Gastrocnemius medialis (tissue), 4 donors: ENCODE measurements around the gene CLCN3. TPM values are rescaled to one million over a fixed set of nuclear protein-coding genes. Genes with fewer than 3 reads are reported as not detected.

Experiments used
- ATAC-seq, 2 donors: fragments of 150-250 bp; one replicate each; pipeline ENCODE4 v1.9.1; 2016
- DNase-seq, 2 donors: peaks; one replicate each; pipeline ENCODE4 v3.0.0-alpha.2; 2019
- H3K27ac ChIP-seq, 4 donors: fragments of 200-600 bp; sonication (generic); 1 replicate in 1 of 4; 2 replicates in 3 of 4; pipeline ENCODE4 v1.5.1; 2016 to 2018; ENCODE audit warnings: mild to moderate bottlenecking in 2 of 4, moderate library complexity in 1 of 4
- H3K27me3 ChIP-seq, 3 donors: fragments of 200-600 bp; sonication (generic) in 2 of 3; 1 replicate in 1 of 3; 2 replicates in 2 of 3; pipeline versions ENCODE4 v1.5.1 to v1.6.0; 2016 to 2019; ENCODE audit warnings: mild to moderate bottlenecking in 1 of 3, moderate library complexity in 1 of 3
- H3K36me3 ChIP-seq, 2 donors: fragments of 200-600 bp; sonication (generic) in 1 of 2; one replicate each; pipeline ENCODE4 v1.5.1; 2017 to 2018
- H3K4me1 ChIP-seq, 2 donors: fragments of 200-600 bp; sonication (generic) in 1 of 2; one replicate each; pipeline ENCODE4 v1.5.1; 2016 to 2017; ENCODE audit warnings: mild to moderate bottlenecking in 2 of 2
- H3K4me3 ChIP-seq, 4 donors: fragments of 200-600 bp; sonication (generic) in 3 of 4; 1 replicate in 1 of 4; 2 replicates in 3 of 4; pipeline ENCODE4 v1.5.1; 2016 to 2019; ENCODE audit warnings: mild to moderate bottlenecking in 2 of 4
- H3K9me3 ChIP-seq, 3 donors: fragments of 200-600 bp; sonication (generic) in 2 of 3; 1 replicate in 1 of 3; 2 replicates in 2 of 3; pipeline ENCODE4 v1.5.1; 2016 to 2019
- POLR2A ChIP-seq, 2 donors: fragments of 450-650 bp; IDR thresholded peaks; one replicate each; pipeline ENCODE4 v1.6.1; 2017; ENCODE audit warnings: antibody characterized with exemption in 2 of 2, mild to moderate bottlenecking in 2 of 2, moderate library complexity in 2 of 2
- in situ Hi-C, 4 donors: fragments of 200-750 bp; cut with MboI; loops; one replicate each; pipeline versions ENCODE4 v1.15.0 to v1.8.0; 2017; ENCODE audit warnings: low sequenced_read_pairs in 4 of 4
- intact Hi-C: fragments of 100-400 bp; cut with DNase I; formaldehyde crosslinking; loops from one replicate; pipeline ENCODE4 v1.15.1; 2023; ENCODE audit warnings: low total_unique reads
- total RNA-seq, 4 donors: library from RNA; depleted of rRNA; stranded (reverse); fragments of >200 nt; gene quantifications; one replicate each; pipeline versions ENCODE4 v1.1.0 to v1.2.3, GENCODE V29; 2016
- TF ChIP-seq, protein P1 (sequence below), 5 experiments: fragments of 450-650 bp in 3 of 5; fragments of 200-600 bp in 2 of 5; sonication (generic) in 2 of 5; IDR thresholded peaks in 4 of 5; conservative IDR thresholded peaks in 1 of 5; 1 replicate in 4 of 5; 2 replicates in 1 of 5; pipeline ENCODE4 v1.5.1; 2016 to 2019; ENCODE audit warnings: antibody characterized with exemption in 5 of 5, mild to moderate bottlenecking in 3 of 5, moderate library complexity in 3 of 5

Gene CLCN3
- total RNA-seq, 4 donors from 2014 or later: 18.7 to 24.8 (median 20.5) TPM

DNA sequence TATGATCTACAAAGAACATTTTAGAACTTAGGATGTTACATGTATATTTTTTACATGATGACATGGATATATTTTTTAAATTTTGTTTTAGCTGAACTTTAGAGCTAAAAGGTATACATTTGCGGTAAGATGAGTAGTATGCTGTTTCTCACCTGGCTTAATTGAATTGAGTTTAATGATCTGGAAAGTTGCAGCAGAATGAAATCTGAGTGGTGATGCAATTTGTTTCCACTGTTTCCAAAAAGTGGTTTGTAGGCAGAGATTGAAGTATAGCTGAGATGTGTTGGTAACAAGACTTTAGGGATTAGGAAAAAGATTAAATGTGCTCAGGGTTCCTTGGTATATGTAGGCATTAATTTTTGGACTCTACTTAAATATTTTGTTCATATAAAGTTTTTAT lies 69.3 kb downstream of the CLCN3 start:
- Histone ChIP-seq H3K36me3 (peaks cover 0 to 16% of the 10 kb centered on the region in 2 donors), H3K27ac (no peak overlapping the region), H3K4me3 (no peak overlapping the region), H3K9me3 (no peaks in the 10 kb centered on the region), H3K4me1 (no peaks in the 10 kb centered on the region), H3K27me3 (no peaks in the 10 kb centered on the region)
- DNase-seq (no peak), ATAC-seq (no peak)
- TF ChIP-seq POLR2A (IDR thresholded peaks at IDR 0.05): no peak
- TF ChIP-seq, protein P1, sequence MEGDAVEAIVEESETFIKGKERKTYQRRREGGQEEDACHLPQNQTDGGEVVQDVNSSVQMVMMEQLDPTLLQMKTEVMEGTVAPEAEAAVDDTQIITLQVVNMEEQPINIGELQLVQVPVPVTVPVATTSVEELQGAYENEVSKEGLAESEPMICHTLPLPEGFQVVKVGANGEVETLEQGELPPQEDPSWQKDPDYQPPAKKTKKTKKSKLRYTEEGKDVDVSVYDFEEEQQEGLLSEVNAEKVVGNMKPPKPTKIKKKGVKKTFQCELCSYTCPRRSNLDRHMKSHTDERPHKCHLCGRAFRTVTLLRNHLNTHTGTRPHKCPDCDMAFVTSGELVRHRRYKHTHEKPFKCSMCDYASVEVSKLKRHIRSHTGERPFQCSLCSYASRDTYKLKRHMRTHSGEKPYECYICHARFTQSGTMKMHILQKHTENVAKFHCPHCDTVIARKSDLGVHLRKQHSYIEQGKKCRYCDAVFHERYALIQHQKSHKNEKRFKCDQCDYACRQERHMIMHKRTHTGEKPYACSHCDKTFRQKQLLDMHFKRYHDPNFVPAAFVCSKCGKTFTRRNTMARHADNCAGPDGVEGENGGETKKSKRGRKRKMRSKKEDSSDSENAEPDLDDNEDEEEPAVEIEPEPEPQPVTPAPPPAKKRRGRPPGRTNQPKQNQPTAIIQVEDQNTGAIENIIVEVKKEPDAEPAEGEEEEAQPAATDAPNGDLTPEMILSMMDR (IDR thresholded peaks at IDR 0.05 in 4 of 5, conservative IDR thresholded peaks at IDR 0.05 in 1 of 5): no peak
- intact Hi-C loops (no loop called here), in situ Hi-C loops (no loop called here)

- TF ChIP-seq, protein P1 (IDR thresholded peaks at IDR 0.05 in 4 of 5, conservative IDR thresholded peaks at IDR 0.05 in 1 of 5): no peak
- no peak for TF ChIP-seq POLR2A (IDR thresholded peaks at IDR 0.05)
- no peak overlapping the region for H3K27ac ChIP-seq
- intact Hi-C loops: no loop called here
- H3K27me3 ChIP-seq: no peaks in the 10 kb centered on the region
- ATAC-seq: no peak
- no peak for DNase-seq
- no peaks in the 10 kb centered on the region for H3K4me1 ChIP-seq
- H3K36me3 ChIP-seq: peaks cover 0 to 16% of the 10 kb centered on the region in 2 donors
- in situ Hi-C loops: no loop called here
- no peaks in the 10 kb centered on the region for H3K9me3 ChIP-seq
- no peak overlapping the region for H3K4me3 ChIP-seq
These were observed 70.4 kb downstream of the CLCN3 start for GRCh38 chr4:169690787-169691186.

DNA sequence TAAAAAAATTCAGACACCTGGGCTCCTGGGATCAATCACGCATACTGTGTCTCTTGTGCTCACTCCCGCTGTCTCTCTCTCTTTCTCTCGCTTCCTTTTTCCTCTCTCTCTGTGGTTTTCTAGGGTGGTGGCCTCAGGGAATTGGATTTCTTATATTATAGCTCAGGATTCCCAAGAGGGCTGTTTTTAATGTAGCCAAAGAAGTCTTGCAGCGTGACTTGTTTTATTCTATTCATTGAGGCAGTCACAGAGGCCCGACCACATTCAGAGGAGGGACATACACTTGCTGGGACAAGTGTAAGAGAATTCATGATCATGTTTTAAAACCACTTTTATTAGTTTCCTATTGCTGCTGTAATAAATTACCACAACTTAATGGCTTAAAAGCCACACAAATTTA lies 78.0 kb downstream of the CLCN3 start:
- ATAC-seq (no peak), DNase-seq (no peak)
- in situ Hi-C loops: no loop called here
- TF ChIP-seq, protein P1 (IDR thresholded peaks at IDR 0.05 in 4 of 5, conservative IDR thresholded peaks at IDR 0.05 in 1 of 5): no peak
- no peak overlapping the region for H3K4me3 ChIP-seq
- H3K9me3 ChIP-seq: no peaks in the 10 kb centered on the region
- H3K27ac ChIP-seq: no peak overlapping the region
- no peaks in the 10 kb centered on the region for H3K27me3 ChIP-seq
- H3K36me3 ChIP-seq: peaks cover 0 to 47% of the 10 kb centered on the region in 2 donors
- no peaks in the 10 kb centered on the region for H3K4me1 ChIP-seq
- intact Hi-C loops: no loop called here

DNA sequence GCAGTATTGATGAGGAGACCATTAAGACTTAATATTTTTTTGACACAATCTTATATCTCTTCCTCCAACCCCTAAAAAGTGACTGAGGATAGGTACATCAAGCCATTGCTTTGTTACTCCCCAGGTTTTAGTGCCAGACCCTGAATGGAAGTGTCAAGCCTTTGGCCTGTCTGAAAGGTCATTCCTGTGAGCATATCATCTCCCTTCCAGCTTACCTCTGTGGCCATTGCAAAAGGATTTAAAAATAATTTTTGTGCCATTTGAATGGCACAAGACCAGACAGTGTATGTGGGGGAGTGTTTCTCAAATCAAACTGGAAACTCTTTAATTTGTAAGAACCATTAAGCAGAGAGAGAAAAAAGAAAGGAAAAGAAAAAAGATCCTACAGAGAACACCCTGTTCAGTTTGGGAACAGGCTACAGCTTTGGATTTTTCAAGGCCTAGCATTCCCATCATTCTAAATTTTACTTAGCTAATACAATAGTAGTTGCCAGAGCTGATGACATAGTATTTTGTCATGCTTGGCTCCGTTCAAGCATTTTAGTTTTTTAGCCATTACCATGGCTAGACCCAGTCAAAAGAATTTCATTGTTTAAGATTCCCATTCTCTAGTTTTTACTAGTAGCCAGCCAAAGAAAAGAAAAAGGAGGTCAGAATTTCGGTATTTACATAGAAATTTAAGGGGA lies 87.7 kb downstream of the CLCN3 start:
- Histone ChIP-seq H3K27ac (peak overlapping the region in 1 of 4 donors; percentile 48), H3K27me3 (no peaks in the 10 kb centered on the region), H3K9me3 (no peaks in the 10 kb centered on the region), H3K36me3 (peaks cover 0 to 3% of the 10 kb centered on the region in 2 donors), H3K4me3 (no peak overlapping the region), H3K4me1 (peaks cover 11 to 15% of the 10 kb centered on the region in 2 donors)
- TF ChIP-seq POLR2A (IDR thresholded peaks at IDR 0.05): no peak
- TF ChIP-seq, protein P1 (IDR thresholded peaks at IDR 0.05 in 4 of 5, conservative IDR thresholded peaks at IDR 0.05 in 1 of 5): no peak
- intact Hi-C loops (no loop called here), in situ Hi-C loops (loop anchor here in 1 of 4 donors (25.0 kb wide), 1 partner anchor 96 kb away; the partner anchor contains the start of genes CLCN3 and NEK1)
- ATAC-seq: peak; percentile 23 to 44
- DNase-seq: no peak
